GM21825 (cell line): Measurements from ENCODE around the gene UGT3A1.

ENCODE experiments used
- ATAC-seq: cut with Tn5 transposase; IDR thresholded peaks from one replicate; pipeline ENCODE4 v1.9.1; 2021; ENCODE audit warnings: mild to moderate bottlenecking, moderate library complexity; ENCODE audit not compliant: unreplicated experiment

The UGT3A1 gene

GRCh38 chr5:35920890-35921289 is 70.3 kb downstream of the UGT3A1 start:
- ATAC-seq, result no peak

- ATAC-seq, result no peak
Observed at GRCh38 chr5:35919191-35919590, 72.0 kb downstream of the UGT3A1 start.

- no peak for ATAC-seq
Observed at GRCh38 chr5:35908814-35909213, 82.4 kb downstream of the UGT3A1 start.

- ATAC-seq, result no peak
Observed at GRCh38 chr5:35908228-35908627, 83.0 kb downstream of the UGT3A1 start.

- peak; percentile 60 for ATAC-seq
Observed at GRCh38 chr5:35904443-35905132, 86.6 kb downstream of the UGT3A1 start.

GRCh38 chr5:35903631-35904203 is 87.5 kb downstream of the UGT3A1 start:
- ATAC-seq, result no peak

- peak; percentile 65 for ATAC-seq
Observed at GRCh38 chr5:35902046-35902672, 89.0 kb downstream of the UGT3A1 start.
